ENCODE measurements around the gene FMN2.

DNA sequence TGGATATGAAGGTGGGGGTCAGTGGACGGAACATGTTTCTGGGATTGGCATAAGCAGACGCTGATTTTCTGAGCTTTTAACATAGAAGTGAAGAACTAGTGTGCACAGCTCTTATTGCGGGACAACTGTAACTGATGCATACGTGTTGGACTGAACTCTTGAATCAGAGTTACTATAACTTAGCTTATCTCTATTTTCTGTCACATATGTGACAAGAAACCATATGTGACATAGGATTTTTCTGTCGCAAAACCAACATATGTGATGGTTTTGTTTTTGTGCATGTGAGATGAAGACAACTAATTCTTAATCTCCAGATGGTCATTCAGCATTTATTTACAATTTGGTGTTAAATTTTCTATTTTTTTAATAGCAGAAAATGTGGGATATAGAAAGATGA, 270.4 kb downstream of the FMN2 start:
- TF ChIP-seq, protein P1, sequence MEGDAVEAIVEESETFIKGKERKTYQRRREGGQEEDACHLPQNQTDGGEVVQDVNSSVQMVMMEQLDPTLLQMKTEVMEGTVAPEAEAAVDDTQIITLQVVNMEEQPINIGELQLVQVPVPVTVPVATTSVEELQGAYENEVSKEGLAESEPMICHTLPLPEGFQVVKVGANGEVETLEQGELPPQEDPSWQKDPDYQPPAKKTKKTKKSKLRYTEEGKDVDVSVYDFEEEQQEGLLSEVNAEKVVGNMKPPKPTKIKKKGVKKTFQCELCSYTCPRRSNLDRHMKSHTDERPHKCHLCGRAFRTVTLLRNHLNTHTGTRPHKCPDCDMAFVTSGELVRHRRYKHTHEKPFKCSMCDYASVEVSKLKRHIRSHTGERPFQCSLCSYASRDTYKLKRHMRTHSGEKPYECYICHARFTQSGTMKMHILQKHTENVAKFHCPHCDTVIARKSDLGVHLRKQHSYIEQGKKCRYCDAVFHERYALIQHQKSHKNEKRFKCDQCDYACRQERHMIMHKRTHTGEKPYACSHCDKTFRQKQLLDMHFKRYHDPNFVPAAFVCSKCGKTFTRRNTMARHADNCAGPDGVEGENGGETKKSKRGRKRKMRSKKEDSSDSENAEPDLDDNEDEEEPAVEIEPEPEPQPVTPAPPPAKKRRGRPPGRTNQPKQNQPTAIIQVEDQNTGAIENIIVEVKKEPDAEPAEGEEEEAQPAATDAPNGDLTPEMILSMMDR (conservative IDR thresholded peaks at IDR 0.05), result no peak
- no peak for TF ChIP-seq ZFX (IDR thresholded peaks at IDR 0.05)
